COLO668 (cell line): Measurements from ENCODE around the gene CENPX.

ENCODE experiments used
- DNase-seq: peaks from one replicate; lab custom pipeline; 2025; ENCODE audit not compliant: unreplicated experiment; lab: John Stamatoyannopoulos, UW

Gene CENPX

DNA sequence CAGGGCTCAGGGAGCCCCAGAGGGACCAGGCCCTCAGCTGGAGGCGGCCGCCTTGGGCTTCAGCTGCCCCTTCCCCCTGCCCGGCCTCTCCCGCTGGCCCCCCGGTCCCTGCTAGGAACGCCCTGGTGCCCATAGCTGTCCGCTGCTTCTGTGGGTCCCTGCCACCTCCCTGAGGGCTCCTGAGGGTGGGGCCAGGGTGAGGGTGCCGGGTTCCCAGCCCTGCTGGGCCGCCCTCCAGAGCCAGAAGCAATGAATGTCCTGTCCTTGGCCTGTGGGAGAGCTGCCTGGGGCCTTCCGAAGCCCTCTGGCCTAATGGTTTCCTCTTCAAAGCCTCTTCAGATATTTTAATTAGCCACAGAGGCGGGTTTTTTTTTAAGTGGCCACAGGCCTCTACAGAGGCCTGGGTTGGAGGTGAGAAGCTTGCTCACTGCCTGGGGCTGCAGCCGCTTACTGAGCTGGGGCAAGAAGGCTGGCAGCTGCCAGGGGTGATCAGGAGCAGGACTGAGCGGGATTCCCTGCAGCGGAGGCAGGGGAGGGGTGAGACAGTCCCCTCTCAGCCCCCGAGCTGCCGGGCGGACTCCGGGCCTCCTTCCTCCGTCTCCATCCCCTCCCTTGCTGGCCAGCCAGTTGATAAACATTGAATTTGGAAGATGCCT is 9.9 kb downstream of the CENPX start:
- no peak for DNase-seq

DNA sequence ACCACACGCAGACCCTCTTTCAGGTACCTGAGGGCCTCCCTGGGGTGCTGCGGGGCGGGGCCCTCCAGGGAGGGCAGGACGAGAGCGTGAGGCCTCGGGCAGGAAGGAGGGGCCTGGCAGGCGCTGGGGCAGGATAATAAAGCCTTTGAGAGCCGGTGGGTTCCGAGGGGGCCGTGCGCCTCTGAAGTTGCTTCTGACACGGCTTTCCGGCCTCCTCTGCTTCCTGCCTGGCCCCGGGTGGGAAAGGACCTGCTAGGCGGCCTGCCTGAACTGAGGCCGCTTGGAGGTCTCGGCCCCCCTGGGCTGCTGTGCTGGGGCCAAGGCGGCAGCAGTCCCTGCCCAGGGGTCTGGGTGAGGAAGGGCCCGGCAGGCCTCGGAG is 10.4 kb downstream of the CENPX start:
- no peak for DNase-seq

DNA sequence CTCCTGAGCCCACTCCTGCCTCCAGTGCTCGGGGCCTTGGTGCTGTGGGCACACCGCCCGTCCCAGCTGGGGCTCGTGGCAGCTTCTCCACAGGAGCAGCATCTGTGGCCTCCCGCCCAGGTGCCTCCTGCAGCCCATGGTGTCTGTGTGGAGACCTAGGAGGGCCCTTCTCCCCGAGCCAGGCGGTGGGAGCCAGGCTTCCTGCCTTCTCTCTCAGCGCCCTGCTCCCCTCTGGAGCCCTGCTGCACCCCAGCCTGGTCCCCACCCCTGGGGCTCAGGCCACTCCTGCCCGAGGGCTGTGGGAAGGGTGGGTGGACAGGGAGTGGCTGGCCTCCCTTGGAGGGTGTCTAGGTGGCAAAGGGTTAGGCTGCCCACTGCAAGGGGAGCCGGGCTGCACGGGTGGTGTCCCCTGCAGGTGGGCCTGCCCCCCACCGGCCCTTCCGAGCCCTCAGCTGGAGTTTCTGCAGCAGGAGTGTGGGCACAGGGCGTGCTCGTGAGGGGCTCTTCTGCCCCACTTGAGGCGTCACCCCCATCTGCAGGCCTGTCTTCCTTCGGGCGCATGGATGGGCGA is 11.0 kb downstream of the CENPX start:
- no peak for DNase-seq

DNA sequence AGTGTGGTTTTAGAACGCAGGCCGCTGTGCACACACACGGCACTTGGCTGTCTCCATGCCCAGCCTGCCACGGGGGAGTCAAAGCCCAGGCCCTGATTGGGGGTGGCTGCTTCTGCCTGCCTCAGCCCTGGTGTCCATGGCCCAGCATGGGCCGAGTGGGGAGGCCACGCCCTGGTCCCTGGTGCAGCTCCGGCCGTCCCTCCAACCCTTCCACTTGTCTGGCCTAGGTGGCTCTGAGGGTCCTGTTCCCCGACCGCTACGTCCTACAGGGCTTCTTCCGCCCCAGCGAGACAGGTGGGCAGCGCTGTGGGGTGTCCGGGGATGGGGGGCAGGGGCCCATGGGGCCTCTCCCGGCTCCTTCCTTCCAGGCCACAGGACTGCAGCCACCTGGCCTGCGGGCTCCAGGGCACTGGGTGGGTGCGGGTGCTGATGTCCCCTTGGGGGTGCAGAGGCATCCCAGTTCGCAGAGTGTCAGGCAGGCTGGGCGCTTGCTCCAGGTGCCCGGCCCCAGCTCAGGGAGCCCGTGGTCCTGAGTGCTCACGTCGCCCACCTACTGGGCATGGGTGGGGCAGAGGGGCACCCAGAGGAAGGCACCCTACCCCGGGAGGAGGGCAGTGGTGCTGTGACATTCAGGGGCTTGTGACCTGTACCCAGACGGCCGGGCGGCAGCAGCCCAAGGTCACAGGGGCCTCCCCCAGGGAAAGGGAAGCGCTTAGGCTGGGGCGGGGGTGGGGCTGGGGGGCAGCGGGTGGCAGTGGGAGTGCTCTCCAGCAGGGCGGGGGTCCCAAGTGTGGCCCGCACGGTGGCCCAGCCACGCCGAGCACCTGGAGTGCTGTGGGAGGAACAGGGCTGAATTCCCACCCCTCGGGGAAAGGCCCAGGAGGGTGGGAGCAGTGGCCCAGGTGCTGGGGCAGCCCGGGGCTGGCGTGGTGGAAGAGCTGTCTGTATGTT is 11.8 kb downstream of the CENPX start:
- no peak for DNase-seq

DNA sequence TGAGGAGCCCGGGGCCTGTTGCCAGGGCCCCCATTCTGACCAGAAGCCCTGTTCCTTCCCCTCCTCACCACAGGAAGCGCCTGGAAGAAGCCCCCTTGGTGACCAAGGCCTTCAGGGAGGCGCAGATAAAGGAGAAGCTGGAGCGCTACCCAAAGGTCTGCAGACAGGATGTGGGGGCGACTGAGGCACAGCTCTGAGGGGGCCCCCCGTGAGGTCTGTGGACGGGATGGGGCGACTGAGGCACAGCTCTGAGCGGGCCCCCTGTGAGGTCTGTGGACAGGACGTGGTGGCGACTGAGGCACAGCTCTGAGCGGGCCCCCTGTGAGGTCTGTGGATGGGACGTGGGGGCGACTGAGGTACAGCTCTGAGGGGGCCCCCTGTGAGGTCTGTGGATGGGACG is 13.3 kb downstream of the CENPX start:
- DNase-seq, result no peak

DNA sequence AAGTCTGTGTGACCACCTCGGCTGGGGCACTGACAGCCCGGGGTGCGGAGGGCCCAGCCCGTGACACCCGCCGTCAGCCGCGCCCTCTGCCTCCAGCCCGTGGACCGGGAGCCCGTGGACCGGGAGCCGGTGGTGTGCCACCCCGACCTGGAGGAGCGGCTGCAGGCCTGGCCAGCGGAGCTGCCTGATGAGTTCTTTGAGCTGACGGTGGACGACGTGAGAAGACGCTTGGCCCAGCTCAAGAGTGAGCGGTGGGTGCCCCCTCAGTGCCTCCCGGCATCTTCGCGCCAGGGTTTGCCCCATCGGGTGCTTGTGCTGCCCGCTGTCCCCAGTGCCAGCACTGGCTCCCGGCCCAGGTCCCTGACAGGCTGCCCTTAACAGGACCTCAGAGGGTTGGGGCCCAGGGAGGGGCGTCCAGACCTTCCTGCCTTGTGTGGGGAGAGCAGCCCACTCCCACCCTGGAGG is 13.7 kb downstream of the CENPX start:
- DNase-seq, result no peak

DNA sequence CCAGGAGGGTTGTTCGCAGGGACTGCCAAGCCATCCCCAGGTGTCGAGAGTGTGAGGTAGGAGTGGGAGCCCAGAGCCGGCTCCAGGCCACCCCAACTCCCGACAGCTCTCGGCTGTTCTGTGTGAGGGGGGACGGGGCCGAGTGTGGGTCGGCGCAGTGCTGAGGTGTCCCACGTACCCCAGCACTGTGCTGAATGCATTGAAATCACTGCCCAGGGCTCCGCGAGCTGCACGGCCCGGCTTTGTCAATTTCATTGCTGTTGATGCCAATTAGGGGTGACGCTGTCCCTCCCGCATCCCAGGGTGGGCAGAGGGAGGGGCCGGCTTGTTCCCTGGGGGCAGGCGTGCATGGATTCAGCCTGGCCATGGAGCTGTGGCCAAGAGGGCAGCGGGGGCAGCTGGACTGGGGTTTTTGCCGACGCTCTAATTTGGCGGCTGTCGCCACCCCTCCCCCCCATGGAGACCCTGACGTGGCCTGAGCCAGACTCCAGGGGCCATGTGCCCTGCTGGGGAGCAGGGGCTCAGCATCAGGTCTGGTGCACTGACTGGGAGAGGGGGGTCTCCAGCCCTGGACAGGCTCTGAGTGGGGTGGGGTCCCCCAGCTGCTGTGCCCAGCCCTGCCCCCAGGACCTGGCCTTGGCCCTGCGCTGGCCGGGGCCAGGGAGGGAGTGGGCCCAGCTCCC is 14.3 kb downstream of the CENPX start:
- DNase-seq, result no peak

DNA sequence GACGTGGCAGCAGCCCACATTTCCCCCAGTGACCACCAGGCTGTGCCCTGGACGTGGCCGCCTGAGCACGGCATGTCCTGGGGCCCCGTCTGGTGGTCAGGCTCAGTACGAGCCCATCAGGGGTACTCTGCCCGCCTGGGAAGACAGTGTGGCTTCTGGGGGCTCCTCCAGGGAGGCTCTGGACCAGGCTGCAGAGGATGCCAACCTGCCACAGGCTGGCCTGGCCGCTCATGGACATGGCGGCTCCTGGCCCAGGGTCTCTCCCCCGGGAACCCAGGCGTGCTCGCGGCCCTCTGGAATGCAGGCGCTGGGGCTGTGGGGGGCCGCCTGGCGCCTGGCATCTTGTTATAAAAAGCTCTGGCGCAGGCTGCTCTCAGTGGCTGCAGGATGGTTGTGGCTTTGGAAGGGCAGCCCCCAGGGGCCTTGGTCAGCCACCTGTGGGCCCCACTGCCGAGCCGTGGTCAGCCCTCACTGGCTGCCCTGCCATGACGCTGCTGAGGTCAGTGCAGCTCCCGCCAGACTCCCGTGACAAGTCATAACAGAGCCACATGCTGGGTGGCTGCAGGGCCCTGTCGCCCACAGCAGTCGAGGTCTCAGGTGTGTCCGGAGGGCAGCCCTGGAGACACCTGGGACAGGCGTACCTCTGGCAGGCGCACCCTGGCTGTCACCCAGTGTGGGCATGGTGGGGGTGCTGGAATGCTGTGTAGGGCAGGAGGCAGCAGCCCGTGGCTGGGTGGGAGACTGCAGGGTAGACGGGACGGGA is 15.0 kb downstream of the CENPX start:
- DNase-seq, result no peak

DNA sequence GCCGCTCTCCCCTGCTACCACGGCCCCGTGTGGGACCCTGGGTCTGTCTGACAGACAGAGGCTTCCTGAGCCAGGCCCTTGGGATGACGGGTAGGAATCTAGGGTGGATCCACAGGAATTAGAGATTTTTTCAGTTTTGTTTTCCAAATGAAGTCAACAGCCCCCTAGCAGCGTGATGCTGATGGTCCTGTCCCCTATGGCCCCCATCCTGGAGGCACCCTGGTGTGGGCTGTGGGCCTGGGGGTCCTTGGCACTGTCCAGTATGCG is 15.5 kb downstream of the CENPX start:
- no peak for DNase-seq

DNA sequence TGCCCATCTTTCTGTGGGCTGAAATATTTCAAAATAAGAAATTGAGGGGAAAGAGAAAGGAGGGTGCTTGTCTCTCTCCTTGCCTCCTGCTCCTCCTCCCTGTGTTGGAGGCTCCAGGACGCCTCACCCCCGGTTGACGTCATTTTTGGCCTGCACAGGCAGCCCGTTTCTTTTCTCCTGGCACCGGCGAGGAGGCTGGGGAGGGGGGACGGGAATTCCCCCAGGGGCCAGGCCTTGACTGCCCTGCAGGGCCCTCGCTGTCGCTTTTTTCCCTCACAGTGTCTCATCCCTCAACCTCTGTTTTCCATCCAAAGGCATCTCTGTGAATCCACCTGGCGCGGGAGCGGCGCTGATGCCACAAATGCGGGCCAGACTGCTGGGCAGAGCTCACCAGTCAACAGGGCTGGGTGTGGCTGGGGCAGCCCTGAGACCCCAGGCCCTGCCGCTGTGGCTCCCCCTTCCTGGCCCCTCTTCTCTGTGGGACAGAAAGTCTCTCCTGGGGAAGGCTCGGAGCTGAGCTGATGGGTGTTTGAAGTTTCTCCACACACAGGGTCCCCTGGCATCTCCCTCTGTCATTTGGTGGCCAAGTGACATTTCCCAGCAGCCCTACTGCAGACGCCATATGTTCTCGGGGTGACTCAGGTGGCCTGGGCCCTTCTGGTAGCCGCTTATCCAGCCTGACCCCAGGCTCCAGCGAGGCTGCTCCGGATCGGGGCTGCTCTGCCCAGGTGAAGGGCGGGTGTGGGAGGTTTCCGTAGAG is 16.0 kb downstream of the CENPX start:
- DNase-seq, result no peak

DNA sequence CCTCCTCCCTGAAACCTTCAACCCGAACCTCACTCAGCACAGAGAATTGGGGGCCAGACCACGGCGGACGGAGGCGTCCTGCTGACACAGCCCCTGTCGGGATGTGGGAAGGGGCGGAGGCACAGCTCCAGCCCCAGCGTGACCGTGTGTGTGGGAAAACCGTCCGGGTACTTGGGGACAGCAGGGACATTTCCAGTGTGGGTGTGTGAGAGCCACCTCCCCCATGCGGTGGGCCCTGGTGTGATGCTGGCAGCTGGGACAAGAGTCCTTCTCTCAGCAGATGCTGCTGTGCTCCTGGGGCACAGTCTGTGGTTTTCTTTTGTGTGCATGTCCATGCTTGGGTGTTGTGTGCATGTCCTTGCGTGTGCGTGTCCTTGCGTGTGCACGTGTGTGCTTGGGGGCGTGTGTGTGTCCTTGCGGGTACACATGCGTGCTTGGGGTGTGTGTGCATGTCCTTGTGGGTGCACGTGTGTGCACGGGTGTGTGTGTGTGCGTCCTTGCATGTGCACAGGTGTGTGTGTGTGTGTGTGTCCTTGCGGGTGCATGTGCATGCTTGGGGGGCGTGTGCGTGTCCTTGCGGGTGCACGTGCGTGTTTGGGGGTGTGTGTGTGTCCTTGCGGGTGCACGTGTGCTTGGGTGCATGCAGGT is 16.9 kb downstream of the CENPX start:
- no peak for DNase-seq

DNA sequence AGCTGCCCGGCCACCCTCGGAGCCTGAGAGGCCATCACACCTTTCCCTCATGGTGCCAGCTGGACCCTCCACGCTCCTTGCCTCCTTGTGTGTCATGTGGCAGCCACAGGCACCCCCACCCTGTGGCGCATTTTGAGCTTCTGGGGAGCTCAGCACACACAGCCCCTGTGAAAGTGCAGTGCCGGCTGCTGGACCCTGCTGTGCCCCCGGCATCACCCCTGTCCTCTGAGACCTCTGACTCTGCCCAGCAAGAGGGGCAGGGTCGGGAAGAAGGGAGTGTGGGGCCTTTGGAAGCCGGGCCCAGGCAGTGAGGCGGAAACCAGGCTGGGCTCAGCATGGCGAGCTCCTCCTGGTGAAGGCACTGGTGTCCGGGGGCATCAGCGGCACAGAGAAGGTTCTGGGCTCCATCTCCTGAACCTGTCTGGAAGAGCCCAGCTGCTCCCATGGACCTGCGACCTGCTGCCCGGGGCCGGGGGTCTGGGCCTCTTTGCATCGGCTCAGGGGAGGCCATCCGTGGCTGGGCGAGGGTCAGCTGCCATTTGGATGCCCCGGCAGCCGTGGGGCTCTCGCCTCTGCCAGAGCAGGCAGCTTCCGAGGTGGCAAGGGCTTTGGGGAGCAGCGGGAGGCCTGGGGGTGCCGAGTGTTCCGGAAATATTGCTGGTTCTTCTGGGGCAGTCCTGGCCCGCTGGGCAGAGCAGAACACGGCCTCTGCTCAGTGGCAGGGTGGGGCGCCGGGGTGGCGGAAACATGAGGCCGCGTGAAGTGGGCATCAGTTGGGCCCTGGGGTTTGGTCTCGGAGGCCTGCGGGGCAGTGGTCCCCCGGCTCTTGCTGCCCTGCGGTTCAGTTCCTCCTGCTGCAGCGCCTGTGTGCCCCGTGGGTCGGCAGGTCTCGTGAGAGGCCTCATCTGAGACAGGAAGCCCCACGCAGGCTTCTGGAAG is 17.9 kb downstream of the CENPX start:
- DNase-seq, result no peak

DNA sequence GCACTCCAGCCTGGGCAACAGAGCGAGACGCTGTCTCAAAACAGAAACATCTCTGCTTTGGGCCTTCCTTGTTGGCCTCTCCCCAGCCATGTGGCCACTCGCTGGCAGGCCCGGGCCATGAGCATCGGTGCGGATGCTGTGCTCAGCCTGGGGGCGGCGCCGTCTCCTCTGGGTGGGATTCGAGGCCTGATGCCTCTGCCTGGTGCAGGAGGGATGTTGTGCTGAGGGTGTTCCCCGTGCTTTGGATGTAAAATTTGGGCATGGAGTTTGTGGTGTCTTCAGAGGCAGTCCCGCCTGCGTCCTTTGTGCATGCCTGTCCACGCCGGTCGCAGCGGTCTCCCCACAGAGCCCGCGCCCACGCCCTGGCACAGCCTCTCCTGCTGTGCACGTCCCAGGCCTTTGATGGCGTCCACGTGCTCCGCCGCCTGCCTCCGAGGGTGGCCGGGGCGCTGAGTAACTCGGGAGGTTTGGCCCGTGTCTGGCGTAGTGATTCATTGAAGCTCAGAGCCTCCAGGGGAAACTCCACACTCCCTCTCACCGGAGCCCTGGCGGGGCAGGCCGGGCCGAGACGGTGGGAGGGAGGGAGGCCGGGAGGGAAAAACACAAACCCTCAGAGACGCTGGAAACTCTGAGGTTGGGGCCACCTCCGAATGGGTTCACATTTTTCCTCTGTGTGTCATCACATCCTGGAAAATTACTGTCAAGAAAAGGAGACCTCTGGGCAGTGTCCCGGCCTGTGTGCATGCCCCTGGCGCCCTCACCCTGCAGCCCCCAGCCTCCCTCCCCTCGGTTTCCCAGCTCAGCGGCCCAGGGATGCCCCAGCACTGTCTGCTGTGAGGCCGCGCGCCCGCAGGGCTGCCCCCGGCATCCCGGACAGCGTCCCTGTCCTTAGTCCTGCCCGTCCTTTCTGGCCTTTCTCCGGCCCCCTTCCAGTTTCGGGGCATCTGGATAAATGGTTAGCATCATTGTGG is 19.0 kb downstream of the CENPX start:
- DNase-seq, result no peak

DNA sequence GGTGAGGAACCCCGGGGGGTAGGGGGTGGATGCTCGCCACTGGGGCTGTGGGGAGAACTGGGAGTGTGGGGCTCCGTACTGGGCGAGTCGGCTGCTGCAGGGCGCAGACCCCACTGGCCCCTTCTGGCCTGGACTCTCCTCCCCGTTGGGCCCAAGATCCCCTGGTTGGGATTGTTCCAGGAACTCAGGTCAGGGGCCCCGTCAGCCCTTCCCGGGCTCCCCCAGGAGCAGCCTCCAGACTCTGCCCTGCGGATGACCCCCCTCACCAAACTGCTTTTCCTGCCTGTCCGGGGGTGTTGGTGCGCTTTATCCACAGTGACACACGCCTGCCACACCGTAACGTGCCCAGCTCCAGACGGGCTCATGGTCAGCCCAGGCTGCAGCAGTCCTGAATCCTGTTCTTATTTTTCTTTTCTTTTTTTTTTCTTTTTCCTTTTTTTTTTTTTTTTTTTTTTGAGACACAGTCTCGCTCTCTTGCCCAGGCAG is 21.1 kb downstream of the CENPX start:
- DNase-seq, result no peak

DNA sequence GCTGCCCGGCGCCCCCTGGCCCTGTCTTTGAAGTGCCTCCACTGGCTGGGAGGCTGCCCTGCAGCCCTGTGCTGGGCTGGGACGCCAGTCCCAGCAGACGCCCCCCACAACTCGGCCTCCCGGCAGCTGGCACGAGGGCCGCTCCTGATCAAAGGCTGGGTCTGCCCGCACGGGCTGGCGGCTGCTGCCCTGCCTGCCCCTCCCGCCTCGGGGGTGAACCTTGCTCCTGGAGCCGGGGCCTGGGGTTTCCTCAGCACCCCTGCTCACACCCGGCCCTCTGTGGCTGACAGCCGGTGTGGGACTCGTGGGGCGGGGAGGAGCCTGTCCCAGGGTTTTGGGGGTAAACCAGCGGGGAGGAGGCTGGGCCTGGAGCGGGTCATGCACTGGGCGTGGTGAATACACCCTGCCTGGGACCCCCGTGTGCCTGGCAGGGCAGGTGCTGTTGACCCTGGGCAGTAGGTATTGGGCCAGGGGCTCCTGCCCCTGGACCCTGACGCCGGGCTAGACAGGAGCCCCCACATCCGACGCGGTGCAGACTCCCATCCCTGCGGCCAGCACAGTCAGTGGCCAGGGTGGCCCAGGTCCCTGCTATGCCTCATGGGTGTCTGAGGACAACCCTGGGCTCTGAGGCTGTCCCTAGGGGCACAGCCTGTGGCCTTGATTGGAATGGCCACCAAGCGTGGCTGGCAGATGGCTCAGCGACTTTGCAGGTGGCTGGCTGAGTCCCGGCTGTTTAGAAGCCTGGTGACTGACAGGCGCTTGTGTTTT is 21.7 kb downstream of the CENPX start:
- DNase-seq, result no peak

DNA sequence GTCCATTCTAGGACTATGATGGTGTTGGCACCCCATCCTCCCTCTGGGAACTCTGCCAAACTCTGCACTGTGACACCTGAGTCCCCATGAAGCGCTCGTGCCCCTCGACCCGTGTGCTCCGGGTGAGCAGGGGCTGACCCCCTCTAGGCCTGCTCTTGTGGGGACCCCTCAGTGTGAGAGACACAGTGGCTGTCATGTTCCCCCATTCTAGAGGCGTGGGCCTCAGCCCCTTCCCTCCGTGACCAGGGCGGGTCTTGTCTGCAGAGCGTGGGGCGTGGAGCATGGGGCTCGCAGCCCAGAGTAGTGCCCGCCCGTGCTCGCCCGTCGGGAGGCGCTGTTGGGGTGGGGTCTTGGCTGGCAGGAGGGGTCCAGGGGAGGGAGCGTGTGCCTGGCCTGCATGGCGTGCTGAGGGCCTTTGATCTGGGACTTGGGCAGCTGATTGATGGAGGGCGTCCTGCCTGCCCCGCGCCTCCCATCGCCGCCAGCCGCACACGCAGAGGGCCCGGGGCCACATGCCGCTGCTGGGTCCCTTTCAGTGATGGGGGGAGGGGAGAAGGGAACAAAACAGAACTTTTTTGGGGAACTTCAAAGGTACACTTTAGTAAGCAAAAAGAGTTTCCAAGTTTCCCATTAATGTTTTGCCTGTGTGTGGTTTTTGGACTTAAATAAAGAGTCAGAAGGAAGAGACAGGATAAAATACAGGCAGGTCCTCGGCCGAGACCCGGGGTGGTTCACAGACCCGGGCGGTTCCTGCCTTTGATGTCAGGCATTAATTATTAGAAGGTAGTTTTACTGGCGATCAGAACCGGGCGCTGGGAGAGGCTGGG is 22.5 kb downstream of the CENPX start:
- no peak for DNase-seq
